DOHH2 (cell line): ENCODE results near the gene RHOU.

Experiments
- H3F3A ChIP-seq: fragments of 200-600 bp; sonication (generic), shearing (Covaris generic); 2 replicates; pipeline ENCODE4 v1.6.0; 2016; ENCODE audit warnings: antibody characterized with exemption, mild to moderate bottlenecking; ENCODE audit not compliant: control insufficient read depth, insufficient read depth
- H3K27ac ChIP-seq: fragments of 200-600 bp; sonication (generic); 2 replicates; pipeline ENCODE4 v1.5.1; 2014; ENCODE audit warnings: low read depth, mild to moderate bottlenecking, low read length, moderate library complexity
- H3K27me3 ChIP-seq: fragments of 200-600 bp; sonication (generic); 2 replicates; pipeline ENCODE4 v1.6.1; 2014; ENCODE audit warnings: mild to moderate bottlenecking, low read length, mixed read lengths; ENCODE audit not compliant: control insufficient read depth
- H3K36me3 ChIP-seq: fragments of 200-600 bp; sonication (generic); 2 replicates; pipeline ENCODE4 v1.6.1; 2014; ENCODE audit warnings: mild to moderate bottlenecking, low read length, moderate library complexity, mixed read lengths; ENCODE audit not compliant: control insufficient read depth
- H3K4me1 ChIP-seq: fragments of 200-600 bp; sonication (generic); 2 replicates; pipeline ENCODE4 v1.6.1; 2014; ENCODE audit warnings: mild to moderate bottlenecking, low read length, mixed read lengths; ENCODE audit not compliant: control insufficient read depth
- H3K4me2 ChIP-seq: fragments of 200-600 bp; sonication (generic); 2 replicates; pipeline ENCODE4 v1.6.0; 2014; ENCODE audit warnings: mild to moderate bottlenecking, low read length, moderate library complexity
- H3K4me3 ChIP-seq: fragments of 200-600 bp; sonication (generic); 2 replicates; pipeline ENCODE4 v1.5.1; 2014; ENCODE audit warnings: mild to moderate bottlenecking, low read length, mixed read lengths
- H3K79me2 ChIP-seq: fragments of 200-600 bp; sonication (generic); 2 replicates; pipeline ENCODE4 v1.6.1; 2014; ENCODE audit warnings: mild to moderate bottlenecking, low read length, mixed read lengths; ENCODE audit not compliant: control insufficient read depth
- H3K9me2 ChIP-seq: fragments of 200-600 bp; sonication (generic); replicated peaks from 2 replicates; pipeline ENCODE4 v1.6.1; 2014; ENCODE audit warnings: mild to moderate bottlenecking, low read length, mixed read lengths; ENCODE audit not compliant: control insufficient read depth
- H3K9me3 ChIP-seq: fragments of 200-600 bp; sonication (generic); 2 replicates; pipeline ENCODE4 v1.6.1; 2014; ENCODE audit warnings: antibody characterized with exemption, low read length, mixed read lengths; ENCODE audit not compliant: control insufficient read depth, insufficient read depth
- H4K20me1 ChIP-seq: fragments of 200-600 bp; sonication (generic); 2 replicates; pipeline ENCODE4 v1.6.0; 2014; ENCODE audit warnings: low read depth, mild to moderate bottlenecking, antibody characterized with exemption, low read length, moderate library complexity; ENCODE audit not compliant: control insufficient read depth, insufficient read depth
- EZH2phosphoT487 ChIP-seq: fragments of 200-600 bp; sonication (generic); IDR thresholded peaks from 2 replicates; pipeline ENCODE4 v1.6.1; 2017; ENCODE audit warnings: borderline replicate concordance, mild to moderate bottlenecking, antibody characterized with exemption, low read length, moderate library complexity, mixed read lengths
- TF ChIP-seq, protein P1 (sequence below): fragments of 200-600 bp; sonication (generic); IDR thresholded peaks from one replicate; pipeline ENCODE4 v1.5.1; 2014; ENCODE audit warnings: antibody characterized with exemption, mild to moderate bottlenecking, low read depth, low read length; ENCODE audit not compliant: poor library complexity, severe bottlenecking

The RHOU gene

DNA sequence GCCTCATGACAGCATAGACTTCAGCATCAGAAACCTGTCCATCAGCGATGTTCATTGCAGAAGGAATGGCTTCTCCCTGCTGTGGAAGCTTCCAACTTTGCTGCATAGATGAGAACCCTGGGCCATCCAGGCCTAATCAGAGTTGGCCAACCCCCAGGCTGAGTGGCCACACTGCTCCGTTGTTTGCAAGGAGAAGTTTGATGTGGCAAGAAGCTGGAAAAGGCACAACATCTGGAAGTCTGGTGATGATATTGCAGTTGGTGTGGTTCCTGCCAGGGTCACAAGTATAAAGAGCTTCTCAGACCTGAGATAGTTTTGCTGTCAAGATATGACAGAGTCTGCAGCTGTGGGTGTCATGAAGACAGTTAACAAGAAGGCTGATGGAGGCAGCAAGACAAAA lies 41.2 kb downstream of the RHOU start:
- no peaks in the 10 kb centered on the region for H4K20me1 ChIP-seq
- H3F3A ChIP-seq: no peaks in the 10 kb centered on the region
- no peaks in the 10 kb centered on the region; the same call in 1 of the 2 replicates for H3K27me3 ChIP-seq
- no peaks in the 10 kb centered on the region for H3K9me2 ChIP-seq
- H3K4me3 ChIP-seq: no peak overlapping the region
- H3K36me3 ChIP-seq: no peaks in the 10 kb centered on the region
- H3K4me1 ChIP-seq: no peaks in the 10 kb centered on the region
- no peaks in the 10 kb centered on the region for H3K79me2 ChIP-seq
- H3K27ac ChIP-seq: no peak overlapping the region
- H3K4me2 ChIP-seq: no peak overlapping the region
- no peak for TF ChIP-seq EZH2phosphoT487
- TF ChIP-seq, protein P1, sequence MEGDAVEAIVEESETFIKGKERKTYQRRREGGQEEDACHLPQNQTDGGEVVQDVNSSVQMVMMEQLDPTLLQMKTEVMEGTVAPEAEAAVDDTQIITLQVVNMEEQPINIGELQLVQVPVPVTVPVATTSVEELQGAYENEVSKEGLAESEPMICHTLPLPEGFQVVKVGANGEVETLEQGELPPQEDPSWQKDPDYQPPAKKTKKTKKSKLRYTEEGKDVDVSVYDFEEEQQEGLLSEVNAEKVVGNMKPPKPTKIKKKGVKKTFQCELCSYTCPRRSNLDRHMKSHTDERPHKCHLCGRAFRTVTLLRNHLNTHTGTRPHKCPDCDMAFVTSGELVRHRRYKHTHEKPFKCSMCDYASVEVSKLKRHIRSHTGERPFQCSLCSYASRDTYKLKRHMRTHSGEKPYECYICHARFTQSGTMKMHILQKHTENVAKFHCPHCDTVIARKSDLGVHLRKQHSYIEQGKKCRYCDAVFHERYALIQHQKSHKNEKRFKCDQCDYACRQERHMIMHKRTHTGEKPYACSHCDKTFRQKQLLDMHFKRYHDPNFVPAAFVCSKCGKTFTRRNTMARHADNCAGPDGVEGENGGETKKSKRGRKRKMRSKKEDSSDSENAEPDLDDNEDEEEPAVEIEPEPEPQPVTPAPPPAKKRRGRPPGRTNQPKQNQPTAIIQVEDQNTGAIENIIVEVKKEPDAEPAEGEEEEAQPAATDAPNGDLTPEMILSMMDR: no peak
- H3K9me3 ChIP-seq: no peaks in the 10 kb centered on the region

DNA sequence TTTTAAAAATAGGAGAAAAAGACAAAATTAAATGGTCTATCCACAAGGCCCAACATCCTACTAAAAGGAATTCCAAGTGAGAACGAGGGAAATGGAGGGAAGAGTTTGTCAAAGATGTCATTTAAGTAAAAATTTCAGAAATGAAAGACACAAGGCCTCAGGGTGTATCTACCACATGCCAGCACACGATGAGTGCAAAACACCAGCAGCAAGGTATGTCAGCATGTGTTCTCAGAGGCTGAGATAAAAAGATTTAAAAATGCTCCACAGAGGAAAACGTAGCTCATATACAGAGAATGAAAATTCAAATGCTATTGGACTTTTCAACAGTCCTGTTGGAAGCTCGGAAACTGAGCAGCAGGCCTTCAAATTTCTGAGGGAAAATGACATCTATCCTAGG lies 42.0 kb downstream of the RHOU start:
- Histone ChIP-seq H3F3A (no peaks in the 10 kb centered on the region), H3K4me3 (no peak overlapping the region), H3K9me2 (no peaks in the 10 kb centered on the region), H3K4me1 (no peaks in the 10 kb centered on the region), H3K79me2 (no peaks in the 10 kb centered on the region), H4K20me1 (no peaks in the 10 kb centered on the region), H3K4me2 (no peak overlapping the region), H3K27me3 (no peaks in the 10 kb centered on the region; the same call in 1 of the 2 replicates), H3K9me3 (no peaks in the 10 kb centered on the region), H3K36me3 (no peaks in the 10 kb centered on the region), H3K27ac (no peak overlapping the region)
- TF ChIP-seq, protein P1: no peak
- TF ChIP-seq EZH2phosphoT487: no peak

DNA sequence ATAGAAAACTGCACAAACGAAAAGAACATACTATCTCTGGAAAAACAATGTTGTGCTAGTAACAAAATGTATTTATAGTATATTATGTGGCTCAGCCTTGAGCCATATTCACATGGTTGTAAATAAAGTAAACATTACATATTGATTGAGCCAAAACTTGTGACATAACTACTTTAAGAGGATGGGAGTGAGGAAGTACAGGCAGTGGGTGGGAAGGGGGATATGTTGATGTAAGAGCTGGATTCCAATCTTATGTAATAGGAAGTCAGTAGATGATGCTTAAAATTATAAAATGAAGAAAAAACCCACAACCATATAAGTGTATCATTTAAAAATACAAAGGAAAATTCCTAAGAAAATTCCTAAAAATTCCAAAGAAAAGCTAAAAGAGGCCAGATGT lies 42.7 kb downstream of the RHOU start:
- Histone ChIP-seq H3K4me3 (no peak overlapping the region), H3K36me3 (no peaks in the 10 kb centered on the region), H3K27me3 (no peaks in the 10 kb centered on the region; the same call in 1 of the 2 replicates), H3K27ac (no peak overlapping the region), H3K79me2 (no peaks in the 10 kb centered on the region), H3F3A (no peaks in the 10 kb centered on the region), H4K20me1 (no peaks in the 10 kb centered on the region), H3K9me3 (no peaks in the 10 kb centered on the region), H3K9me2 (no peaks in the 10 kb centered on the region), H3K4me1 (no peaks in the 10 kb centered on the region), H3K4me2 (no peak overlapping the region)
- no peak for TF ChIP-seq EZH2phosphoT487
- TF ChIP-seq, protein P1: no peak

DNA sequence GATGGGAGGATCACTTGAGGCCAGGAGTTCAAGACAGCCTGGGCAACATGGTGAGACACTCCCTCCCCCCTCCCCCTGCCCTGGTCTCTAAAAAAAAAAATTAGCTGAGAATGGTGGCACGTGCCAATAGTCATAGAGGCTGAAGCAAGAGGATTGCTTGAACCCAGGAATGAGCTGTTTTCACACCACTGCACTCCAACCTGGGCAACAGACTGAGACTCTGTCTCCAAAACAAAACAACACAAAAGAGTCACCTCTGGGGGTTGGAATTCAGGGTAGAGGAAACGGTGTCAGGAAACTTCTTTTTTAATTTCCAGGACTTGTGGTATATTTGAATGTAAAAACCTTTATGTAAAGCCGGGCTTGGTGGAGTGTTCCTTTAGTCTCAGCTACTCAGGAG lies 43.2 kb downstream of the RHOU start:
- Histone ChIP-seq H4K20me1 (no peaks in the 10 kb centered on the region), H3F3A (no peaks in the 10 kb centered on the region), H3K9me3 (no peaks in the 10 kb centered on the region), H3K4me2 (no peak overlapping the region), H3K36me3 (no peaks in the 10 kb centered on the region), H3K27me3 (no peaks in the 10 kb centered on the region; the same call in 1 of the 2 replicates), H3K4me1 (no peaks in the 10 kb centered on the region), H3K4me3 (no peak overlapping the region), H3K27ac (no peak overlapping the region), H3K79me2 (no peaks in the 10 kb centered on the region), H3K9me2 (no peaks in the 10 kb centered on the region)
- TF ChIP-seq EZH2phosphoT487: no peak
- TF ChIP-seq, protein P1: no peak
